Stimulated activated CD4-positive, alpha-beta T cell treated with anti-CD3 and anti-CD28 coated beads, Interleukin-1b, Interleukin-23, amount 100 ng/mL, for 1 hour (primary cell): ENCODE measurements around the gene GSTA5.
"Not testable (repeated sequence)": the region's sequence is repeated elsewhere in the genome, so short reads cannot be mapped to it uniquely, and the experiment has no call there.

Source experiments
- DNase-seq, 2 donors: peaks; one replicate each; pipeline ENCODE4 v3.0.0-alpha.2; 2020; ENCODE audit warnings: low read depth in 2 of 2

Gene GSTA5

GRCh38 chr6:52834481-52834880 is 6.1 kb downstream of the GSTA5 start:
- no peak for DNase-seq

GRCh38 chr6:52830869-52831268 is 9.7 kb downstream of the GSTA5 start:
- not testable (repeated sequence) for DNase-seq

- no peak for DNase-seq
These were observed 11.4 kb downstream of the GSTA5 start for GRCh38 chr6:52829046-52829817.

GRCh38 chr6:52828621-52829020 is 12.0 kb downstream of the GSTA5 start:
- DNase-seq, result not testable (repeated sequence)

- not testable (repeated sequence) for DNase-seq
These were observed 13.4 kb downstream of the GSTA5 start for GRCh38 chr6:52827073-52827783.

GRCh38 chr6:52826513-52826912 is 14.1 kb downstream of the GSTA5 start:
- no peak for DNase-seq

- not testable (repeated sequence) for DNase-seq
These were observed 14.6 kb downstream of the GSTA5 start for GRCh38 chr6:52825900-52826459.

- not testable (repeated sequence) for DNase-seq
These were observed 15.3 kb downstream of the GSTA5 start for GRCh38 chr6:52825270-52825793.

GRCh38 chr6:52821842-52822241 is 18.8 kb downstream of the GSTA5 start:
- no peak for DNase-seq

- DNase-seq, result no peak
These were observed 20.4 kb downstream of the GSTA5 start for GRCh38 chr6:52820198-52820597.

- no peak for DNase-seq
These were observed 25.2 kb downstream of the GSTA5 start for GRCh38 chr6:52815167-52816092.

- not testable (repeated sequence) for DNase-seq
These were observed 26.1 kb downstream of the GSTA5 start for GRCh38 chr6:52814545-52814944.

GRCh38 chr6:52809777-52810176 is 30.8 kb downstream of the GSTA5 start:
- DNase-seq, result not testable (repeated sequence)

- DNase-seq, result no peak
These were observed 32.0 kb downstream of the GSTA5 start for GRCh38 chr6:52808660-52809059.

- DNase-seq, result not testable (repeated sequence)
These were observed 36.9 kb downstream of the GSTA5 start, which contains the start of gene GSTA1 for GRCh38 chr6:52803668-52804255. Gene GSTA1 (minus strand): TSS chr6:52803816. CDS start chr6:52799267, 4,549 bp downstream.

- DNase-seq, result no peak
These were observed 37.8 kb downstream of the GSTA5 start for GRCh38 chr6:52802806-52803205.

- no peak for DNase-seq
These were observed 39.3 kb downstream of the GSTA5 start for GRCh38 chr6:52801188-52801841.

GRCh38 chr6:52799272-52799671 is 41.3 kb downstream of the GSTA5 start:
- DNase-seq, result not testable (repeated sequence)

GRCh38 chr6:52794366-52794765 is 46.2 kb downstream of the GSTA5 start:
- DNase-seq, result not testable (repeated sequence)

GRCh38 chr6:52790861-52791260 is 49.8 kb downstream of the GSTA5 start:
- DNase-seq, result no peak
